Kidney epithelial cell (primary cell): ENCODE data around the gene NFE2. TPM values are rescaled to one million over a fixed set of nuclear protein-coding genes. Genes with fewer than 3 reads are reported as not detected.

Experiments used
- DNase-seq: peaks from one replicate; pipeline ENCODE4 v3.0.0-alpha.2; 2010; ENCODE audit warnings: low read depth
- H3K27me3 ChIP-seq: 2 replicates; pipeline ENCODE4 v1.6.0; 2011; ENCODE audit warnings: low read length; ENCODE audit not compliant: control insufficient read depth, insufficient read depth
- H3K36me3 ChIP-seq: 2 replicates; pipeline ENCODE4 v1.5.1; 2011; ENCODE audit warnings: low read length; ENCODE audit not compliant: control insufficient read depth, insufficient read depth
- H3K4me3 ChIP-seq: 2 replicates; pipeline ENCODE4 v1.5.1; 2011; ENCODE audit warnings: low read depth, mild to moderate bottlenecking, control low read depth, low read length
- total RNA-seq: library from RNA; depleted of rRNA; stranded (reverse); fragments of >200 nt; gene quantifications from 2 replicates; pipeline ENCODE4 v1.2.3, GENCODE V29; 2015
- TF ChIP-seq, protein P1 (sequence below): IDR thresholded peaks from 2 replicates; pipeline ENCODE4 v1.5.1; 2011; ENCODE audit warnings: mild to moderate bottlenecking, moderate library complexity, low read length, control low read depth, inconsistent platforms; ENCODE audit not compliant: insufficient read depth, poor library complexity, severe bottlenecking

Gene NFE2
- total RNA-seq, 1 donor from 2014 or later = 0.17 TPM

DNA sequence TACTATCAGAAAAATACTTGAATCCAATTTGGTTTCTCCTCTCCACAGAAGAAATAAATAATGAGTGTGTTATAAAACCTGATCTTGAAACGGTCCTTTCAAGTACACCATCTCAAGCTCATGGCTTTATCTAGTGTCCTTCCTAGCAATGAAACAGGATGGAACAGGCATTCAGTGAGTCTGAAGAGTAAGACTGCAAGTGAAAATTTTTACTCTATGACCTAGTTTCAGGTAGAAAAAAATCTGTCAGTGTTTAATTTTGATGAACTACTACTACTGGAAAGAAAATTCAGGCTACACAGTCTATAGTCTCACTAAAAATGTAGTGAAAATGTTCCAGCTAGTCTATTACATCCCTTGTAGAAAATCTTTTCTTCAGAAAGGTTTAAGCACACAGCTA, 28.6 kb downstream of the NFE2 start:
- Histone ChIP-seq H3K27me3 (no peaks in the 10 kb centered on the region), H3K4me3 (no peak overlapping the region), H3K36me3 (no peaks in the 10 kb centered on the region)
- no peak for DNase-seq
- TF ChIP-seq, protein P1, sequence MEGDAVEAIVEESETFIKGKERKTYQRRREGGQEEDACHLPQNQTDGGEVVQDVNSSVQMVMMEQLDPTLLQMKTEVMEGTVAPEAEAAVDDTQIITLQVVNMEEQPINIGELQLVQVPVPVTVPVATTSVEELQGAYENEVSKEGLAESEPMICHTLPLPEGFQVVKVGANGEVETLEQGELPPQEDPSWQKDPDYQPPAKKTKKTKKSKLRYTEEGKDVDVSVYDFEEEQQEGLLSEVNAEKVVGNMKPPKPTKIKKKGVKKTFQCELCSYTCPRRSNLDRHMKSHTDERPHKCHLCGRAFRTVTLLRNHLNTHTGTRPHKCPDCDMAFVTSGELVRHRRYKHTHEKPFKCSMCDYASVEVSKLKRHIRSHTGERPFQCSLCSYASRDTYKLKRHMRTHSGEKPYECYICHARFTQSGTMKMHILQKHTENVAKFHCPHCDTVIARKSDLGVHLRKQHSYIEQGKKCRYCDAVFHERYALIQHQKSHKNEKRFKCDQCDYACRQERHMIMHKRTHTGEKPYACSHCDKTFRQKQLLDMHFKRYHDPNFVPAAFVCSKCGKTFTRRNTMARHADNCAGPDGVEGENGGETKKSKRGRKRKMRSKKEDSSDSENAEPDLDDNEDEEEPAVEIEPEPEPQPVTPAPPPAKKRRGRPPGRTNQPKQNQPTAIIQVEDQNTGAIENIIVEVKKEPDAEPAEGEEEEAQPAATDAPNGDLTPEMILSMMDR = no peak

DNA sequence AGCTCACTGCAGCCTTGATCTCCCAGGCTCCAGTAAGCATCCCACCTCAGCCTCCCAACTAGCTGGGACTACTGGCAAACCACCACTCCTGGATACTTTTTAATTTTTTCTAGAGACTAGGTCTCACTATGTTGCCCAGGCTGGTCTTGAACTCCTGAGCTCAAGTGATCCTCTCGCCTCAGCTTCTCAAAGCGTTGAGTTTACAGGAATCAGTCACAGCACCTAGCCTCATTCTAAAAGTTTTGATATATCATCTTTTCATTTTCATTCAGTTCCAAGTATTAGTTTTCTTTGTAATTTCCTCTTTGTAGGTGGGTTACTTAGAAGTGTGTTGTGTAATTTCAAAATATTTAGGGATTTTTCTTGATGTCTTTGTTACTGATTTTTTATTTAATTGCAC, 30.5 kb downstream of the NFE2 start:
- H3K36me3 ChIP-seq = no peaks in the 10 kb centered on the region
- no peak for DNase-seq
- H3K27me3 ChIP-seq = no peaks in the 10 kb centered on the region
- no peak overlapping the region for H3K4me3 ChIP-seq
- TF ChIP-seq, protein P1 = no peak

DNA sequence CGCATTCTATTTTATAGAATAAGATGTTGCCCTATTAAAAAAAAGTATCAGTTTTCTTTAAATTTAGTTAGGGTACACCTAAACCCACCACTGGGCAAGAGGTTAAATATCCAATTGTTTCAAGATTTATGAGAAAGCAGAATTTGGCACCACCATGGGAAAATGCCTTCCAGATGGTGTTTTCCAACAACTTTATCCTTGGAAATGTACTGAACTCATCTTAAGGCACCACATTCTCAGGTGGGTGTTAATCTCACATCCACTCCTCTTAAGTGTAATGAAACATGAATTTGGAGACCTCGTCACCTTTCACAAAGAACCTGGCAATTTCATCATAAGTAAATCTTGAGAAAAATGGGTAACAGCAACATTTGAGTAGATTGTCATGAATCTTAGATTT, 34.0 kb downstream of the NFE2 start:
- H3K27me3 ChIP-seq = no peaks in the 10 kb centered on the region
- TF ChIP-seq, protein P1 = no peak
- no peak for DNase-seq
- H3K36me3 ChIP-seq = no peaks in the 10 kb centered on the region
- no peak overlapping the region for H3K4me3 ChIP-seq

DNA sequence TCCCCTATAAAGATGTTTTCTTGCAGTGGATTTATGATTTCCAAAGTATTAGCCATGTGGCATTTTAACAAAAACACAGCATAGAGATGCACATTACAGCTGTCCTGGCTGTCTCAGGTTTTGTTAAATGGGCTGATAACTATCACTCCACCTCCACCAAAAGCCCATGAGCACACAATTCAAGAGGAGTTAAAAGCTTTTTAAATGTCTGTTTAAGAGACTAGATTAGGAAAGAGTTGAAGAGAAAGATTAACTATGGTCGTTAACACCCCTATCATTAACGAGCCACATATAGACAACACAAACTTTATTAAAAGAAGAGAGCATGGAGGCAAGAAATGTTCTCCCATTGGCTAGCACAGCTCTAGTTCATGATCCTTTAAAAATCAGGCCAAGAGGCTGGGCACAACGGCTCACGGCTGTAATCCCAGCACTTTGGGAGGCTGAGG, 35.4 kb downstream of the NFE2 start:
- TF ChIP-seq, protein P1 = no peak
- no peaks in the 10 kb centered on the region for H3K27me3 ChIP-seq
- no peaks in the 10 kb centered on the region for H3K36me3 ChIP-seq
- no peak for DNase-seq
- no peak overlapping the region for H3K4me3 ChIP-seq

DNA sequence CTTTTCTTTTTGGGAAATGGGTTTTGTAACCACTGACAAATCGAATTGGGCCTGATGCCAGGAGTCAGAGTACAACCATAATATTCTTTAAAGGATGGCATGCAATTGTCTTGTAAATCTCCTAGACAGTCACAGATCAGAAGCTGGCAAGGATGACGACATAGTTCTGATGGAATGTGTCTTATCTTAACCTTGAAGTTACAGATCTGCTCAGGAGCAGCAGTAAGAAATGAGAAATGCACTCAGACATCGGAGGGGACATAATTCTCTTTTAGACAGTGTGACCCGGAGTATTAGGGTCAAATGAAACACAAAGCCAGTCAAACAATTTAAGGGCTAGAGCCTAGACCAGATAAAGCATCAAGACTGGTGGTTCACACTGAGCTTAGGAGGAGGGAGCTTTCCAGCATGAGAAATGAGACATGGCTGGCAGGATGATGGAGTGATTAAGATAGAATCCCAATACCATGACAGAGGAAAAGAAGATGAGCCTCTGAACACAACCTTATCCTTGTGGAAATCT, 38.4 kb downstream of the NFE2 start:
- H3K4me3 ChIP-seq = no peak overlapping the region
- no peak for DNase-seq
- H3K27me3 ChIP-seq = no peaks in the 10 kb centered on the region
- H3K36me3 ChIP-seq = no peaks in the 10 kb centered on the region
- TF ChIP-seq, protein P1 = no peak

DNA sequence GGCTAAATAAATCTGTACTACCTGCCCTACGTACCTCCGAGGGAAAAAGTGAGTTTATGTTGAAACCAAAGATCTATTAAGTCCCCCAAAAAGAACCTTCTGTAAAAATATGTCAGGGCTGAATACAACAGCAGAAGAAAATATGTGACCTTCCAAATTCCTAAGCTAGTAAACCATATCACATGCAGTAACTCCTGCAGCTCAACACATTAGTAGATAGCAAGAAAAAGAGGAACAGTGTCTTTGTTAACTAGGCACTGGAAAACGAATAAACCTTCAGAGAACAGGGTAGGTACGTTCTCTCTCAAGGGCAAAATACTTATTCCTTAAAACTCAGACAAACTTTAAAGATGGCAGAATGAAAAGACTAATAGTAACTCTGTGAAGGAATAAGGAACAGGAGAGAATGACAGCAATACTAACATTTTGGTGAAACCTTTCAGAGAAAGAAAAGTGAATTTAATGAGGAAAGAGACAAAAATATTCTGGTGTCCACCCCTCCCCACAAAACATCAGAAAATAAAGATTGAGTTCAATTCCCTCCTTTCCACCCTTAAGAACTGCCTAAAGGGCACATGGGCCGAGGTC, 38.9 kb downstream of the NFE2 start:
- DNase-seq = no peak
- no peak overlapping the region for H3K4me3 ChIP-seq
- TF ChIP-seq, protein P1 = no peak
- no peaks in the 10 kb centered on the region for H3K36me3 ChIP-seq
- no peaks in the 10 kb centered on the region for H3K27me3 ChIP-seq
